Measurements from ENCODE around the gene COL11A2.
"Not testable (repeated sequence)": the region's sequence is repeated elsewhere in the genome, so short reads cannot be mapped to it uniquely, and the experiment has no call there.

The COL11A2 gene

GRCh38 chr6:33192105-33192646 is at the start of gene COL11A2:
Gene COL11A2 (minus strand): TSS chr6:33192467. CDS start chr6:33192240, 227 bp downstream.
- peaks cover 27 to 44% of the 10 kb centered on the region in 2 donors for H3K36me3 Mint-ChIP-seq
- H3K4me1 Mint-ChIP-seq, result peaks cover 29 to 47% of the 10 kb centered on the region in 2 donors
- H3K27me3 Mint-ChIP-seq, result peaks cover 32 to 46% of the 10 kb centered on the region in 2 donors
- H3K9me3 Mint-ChIP-seq, result no peaks in the 10 kb centered on the region
- peak within 1 kb of the TSS; percentile 56 for H3K27ac Mint-ChIP-seq
- H3K4me3 Mint-ChIP-seq, result peak within 1 kb of the TSS; percentile 82
- ATAC-seq (replicated peaks) (peak; percentile 49 to 56), DNase-seq (no peak)

DNA sequence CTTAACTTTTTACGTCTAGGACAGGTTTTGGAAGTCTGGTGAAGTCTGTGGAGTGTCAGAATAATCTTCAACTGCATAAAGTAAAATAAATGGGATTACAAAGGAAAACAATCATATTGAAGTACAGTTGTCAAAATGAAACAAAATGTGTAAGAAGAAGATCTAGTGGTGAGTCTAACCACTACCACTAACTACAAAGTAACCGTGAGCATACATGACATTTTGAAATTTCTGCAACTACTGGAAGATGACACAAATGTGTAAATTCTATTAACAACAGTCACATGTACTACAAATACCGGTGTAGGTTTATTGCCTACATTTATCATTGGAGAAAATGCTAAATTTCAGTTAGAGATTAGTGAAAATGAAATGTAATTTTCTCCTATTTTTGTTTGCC is 49.7 kb upstream of the COL11A2 start:
- Mint-ChIP-seq H3K4me3 (no peak overlapping the region), H3K4me1 (peaks cover 0 to 6% of the 10 kb centered on the region in 2 donors), H3K27me3 (peaks cover 24 to 32% of the 10 kb centered on the region in 2 donors), H3K36me3 (no peaks in the 10 kb centered on the region), H3K27ac (no peak overlapping the region), H3K9me3 (no peaks in the 10 kb centered on the region)
- DNase-seq (no peak), ATAC-seq (replicated peaks) (peak in 1 of 2 donors; percentile 36)

DNA sequence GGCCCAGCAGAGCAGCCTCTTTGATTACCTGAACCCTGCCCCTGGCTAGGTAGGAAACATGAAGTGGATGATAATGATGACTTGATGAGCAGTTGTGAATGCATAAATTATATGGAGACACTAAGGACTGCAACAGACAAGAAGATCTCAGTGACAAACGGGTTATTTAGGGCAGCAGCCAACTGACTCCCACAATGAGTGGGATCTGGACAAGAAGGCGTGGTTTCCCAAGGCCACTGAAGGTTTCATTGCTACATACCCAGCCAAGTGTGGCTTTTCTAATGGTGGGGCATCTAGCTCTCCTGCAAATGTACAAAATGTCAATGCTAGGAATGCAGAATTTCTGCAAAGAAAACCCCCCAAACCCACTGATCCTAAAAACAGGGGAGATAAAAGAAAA is 45.5 kb upstream of the COL11A2 start:
- Mint-ChIP-seq H3K27ac (no peak overlapping the region), H3K36me3 (no peaks in the 10 kb centered on the region), H3K27me3 (peaks cover 36 to 53% of the 10 kb centered on the region in 2 donors), H3K4me1 (peaks cover 0 to 6% of the 10 kb centered on the region in 2 donors), H3K9me3 (peaks cover 0 to 1% of the 10 kb centered on the region in 2 donors), H3K4me3 (no peak overlapping the region)
- DNase-seq, result no peak
- no peak for ATAC-seq (replicated peaks)

GRCh38 chr6:33236852-33237251 is 44.6 kb upstream of the COL11A2 start:
- Mint-ChIP-seq H3K27ac (no peak overlapping the region), H3K36me3 (no peaks in the 10 kb centered on the region), H3K9me3 (peaks cover 0 to 1% of the 10 kb centered on the region in 2 donors), H3K27me3 (peaks cover 38 to 53% of the 10 kb centered on the region in 2 donors), H3K4me3 (no peak overlapping the region), H3K4me1 (peaks cover 0 to 3% of the 10 kb centered on the region in 2 donors)
- ATAC-seq (replicated peaks) (no peak), DNase-seq (no peak)

- no peaks in the 10 kb centered on the region for H3K4me1 Mint-ChIP-seq
- no peak for ATAC-seq (replicated peaks)
- no peak overlapping the region for H3K27ac Mint-ChIP-seq
- H3K27me3 Mint-ChIP-seq, result peaks cover 41 to 57% of the 10 kb centered on the region in 2 donors
- H3K9me3 Mint-ChIP-seq, result peaks cover 0 to 1% of the 10 kb centered on the region in 2 donors
- no peak overlapping the region for H3K4me3 Mint-ChIP-seq
- no peak for DNase-seq
- no peaks in the 10 kb centered on the region for H3K36me3 Mint-ChIP-seq
These were observed 44.1 kb upstream of the COL11A2 start for GRCh38 chr6:33236328-33236727.

DNA sequence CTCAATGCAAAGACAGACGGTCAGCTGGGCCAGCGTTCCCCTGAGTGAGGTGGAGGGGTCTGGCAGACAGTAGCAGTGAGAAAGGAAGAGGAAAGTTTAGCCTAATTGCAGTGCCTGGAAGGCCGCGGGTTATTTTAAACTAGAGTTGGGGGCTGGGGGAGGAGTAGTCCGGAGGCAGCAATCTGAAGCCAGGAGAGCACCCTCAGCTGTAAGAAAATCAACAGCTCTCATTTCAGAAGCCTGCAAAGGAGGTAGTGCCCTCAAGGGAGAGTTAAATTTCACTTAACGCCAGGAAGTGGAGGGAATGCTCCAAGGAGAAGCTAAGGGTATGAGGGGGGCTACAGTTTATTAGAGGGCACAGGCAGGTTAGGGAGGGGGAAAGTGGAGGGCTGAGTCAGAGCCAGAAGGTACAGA is 43.0 kb upstream of the COL11A2 start:
- Mint-ChIP-seq H3K9me3 (peaks cover 0 to 1% of the 10 kb centered on the region in 2 donors), H3K4me3 (no peak overlapping the region), H3K27ac (no peak overlapping the region), H3K36me3 (no peaks in the 10 kb centered on the region), H3K27me3 (peaks cover 42 to 55% of the 10 kb centered on the region in 2 donors), H3K4me1 (no peaks in the 10 kb centered on the region)
- DNase-seq (no peak), ATAC-seq (replicated peaks) (no peak)

DNA sequence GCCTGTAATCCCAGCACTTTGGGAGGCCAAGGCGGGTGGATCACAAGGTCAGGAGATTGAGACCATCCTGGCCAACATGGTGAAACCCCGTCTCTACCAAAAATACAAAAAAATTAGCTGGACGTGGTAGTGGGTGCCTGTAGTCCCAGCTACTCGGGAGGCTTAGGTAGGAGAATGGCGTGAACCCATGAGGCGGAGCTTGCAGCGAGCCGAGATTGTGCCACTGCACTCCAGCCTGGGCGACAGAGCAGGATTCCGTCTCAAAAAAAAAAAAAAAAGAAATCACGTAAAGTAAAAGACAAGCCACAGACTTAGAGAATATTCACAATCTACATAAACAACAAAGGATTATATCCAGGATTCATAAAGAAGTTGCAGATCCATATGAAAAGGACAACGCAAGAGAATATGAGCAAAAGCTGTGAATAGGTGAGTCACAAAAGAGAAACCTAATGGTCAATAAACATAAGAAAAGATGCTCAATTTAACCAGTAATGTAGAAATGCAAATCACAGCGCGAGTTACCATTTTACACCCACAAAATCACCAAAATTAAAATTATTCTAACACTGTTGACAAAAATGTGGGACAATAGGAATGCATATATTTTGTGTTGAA is 34.3 kb upstream of the COL11A2 start:
- not testable (repeated sequence) for H3K4me3 Mint-ChIP-seq; H3K36me3 Mint-ChIP-seq; H3K27ac Mint-ChIP-seq; H3K4me1 Mint-ChIP-seq; ATAC-seq (replicated peaks); DNase-seq; H3K9me3 Mint-ChIP-seq
- H3K27me3 Mint-ChIP-seq, result peaks cover 25 to 55% of the 10 kb centered on the region in 2 donors

- no peak for ATAC-seq (replicated peaks)
- H3K27me3 Mint-ChIP-seq, result peaks cover 61 to 62% of the 10 kb centered on the region in 2 donors
- no peaks in the 10 kb centered on the region for H3K9me3 Mint-ChIP-seq
These were observed 25.4 kb upstream of the COL11A2 start for GRCh38 chr6:33217681-33218080.

DNA sequence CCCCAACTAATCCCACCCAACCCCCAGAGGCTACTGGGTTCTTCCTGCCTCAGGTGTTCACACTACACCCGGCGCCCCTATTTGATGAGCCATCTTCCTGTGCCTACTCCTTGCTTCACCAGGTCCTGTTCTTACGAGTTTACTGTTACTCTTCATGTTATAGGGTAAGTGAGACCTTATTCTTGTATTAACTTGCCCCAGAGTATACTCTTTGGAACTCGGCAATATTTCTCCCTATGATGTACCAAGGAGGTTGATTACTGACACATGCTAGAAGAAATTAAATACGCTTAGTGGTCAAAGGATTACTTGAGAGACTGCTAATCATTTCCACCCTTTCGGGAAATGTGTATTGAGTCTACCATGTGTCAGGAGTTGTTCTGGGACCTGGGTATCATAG is 25.0 kb upstream of the COL11A2 start:
- H3K9me3 Mint-ChIP-seq, result no peaks in the 10 kb centered on the region
- H3K4me1 Mint-ChIP-seq, result peaks cover 19 to 22% of the 10 kb centered on the region in 2 donors
- H3K4me3 Mint-ChIP-seq, result no peak overlapping the region
- H3K36me3 Mint-ChIP-seq, result peaks cover 6 to 12% of the 10 kb centered on the region in 2 donors
- no peak overlapping the region for H3K27ac Mint-ChIP-seq
- no peak for ATAC-seq (replicated peaks)
- H3K27me3 Mint-ChIP-seq, result peaks cover 61 to 64% of the 10 kb centered on the region in 2 donors
- no peak for DNase-seq

More at GRCh38 chr6:33217681-33218080, 25.4 kb upstream of the COL11A2 start:
- no peak overlapping the region for H3K27ac Mint-ChIP-seq
- peaks cover 16 to 17% of the 10 kb centered on the region in 2 donors for H3K4me1 Mint-ChIP-seq
- H3K36me3 Mint-ChIP-seq, result peaks cover 3 to 8% of the 10 kb centered on the region in 2 donors
- H3K4me3 Mint-ChIP-seq, result no peak overlapping the region
- DNase-seq, result no peak

DNA sequence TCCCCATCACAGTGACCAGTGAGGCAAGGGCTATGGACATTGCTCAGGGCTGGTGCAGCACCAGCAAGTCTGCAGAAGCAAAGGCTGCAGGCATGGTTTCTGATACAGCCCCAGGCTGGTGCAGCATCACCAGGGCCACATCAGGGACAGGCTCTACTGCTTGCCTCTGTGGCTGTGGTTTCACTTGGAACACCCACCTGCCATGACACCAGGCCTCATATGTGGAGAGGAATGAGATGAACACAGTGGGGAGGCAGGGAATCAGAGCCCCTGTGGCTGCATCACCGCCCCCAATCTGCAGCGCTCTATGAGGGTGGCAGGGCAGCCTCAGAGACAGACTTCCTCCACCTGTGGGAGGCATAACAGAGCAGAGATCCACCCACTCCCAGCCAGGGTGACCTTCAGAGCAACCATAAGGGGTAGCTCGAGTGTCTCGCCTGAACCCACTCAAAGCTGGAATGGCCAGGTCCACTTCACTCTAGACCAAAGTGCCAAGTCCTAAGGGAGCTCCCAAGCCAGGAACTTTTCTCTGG is 23.9 kb upstream of the COL11A2 start:
- H3K4me1 Mint-ChIP-seq, result peaks cover 23% of the 10 kb centered on the region in 2 donors
- DNase-seq (no peak), ATAC-seq (replicated peaks) (no peak)
- no peaks in the 10 kb centered on the region for H3K9me3 Mint-ChIP-seq
- peaks cover 56 to 60% of the 10 kb centered on the region in 2 donors for H3K27me3 Mint-ChIP-seq
- H3K27ac Mint-ChIP-seq, result no peak overlapping the region
- peaks cover 10 to 17% of the 10 kb centered on the region in 2 donors for H3K36me3 Mint-ChIP-seq
- no peak overlapping the region for H3K4me3 Mint-ChIP-seq

- H3K4me3 Mint-ChIP-seq, result no peak overlapping the region
- no peaks in the 10 kb centered on the region for H3K9me3 Mint-ChIP-seq
- peaks cover 54 to 60% of the 10 kb centered on the region in 2 donors for H3K27me3 Mint-ChIP-seq
- ATAC-seq (replicated peaks), result no peak
- H3K36me3 Mint-ChIP-seq, result peaks cover 11 to 22% of the 10 kb centered on the region in 2 donors
- H3K27ac Mint-ChIP-seq, result no peak overlapping the region
- DNase-seq, result no peak
- peaks cover 23% of the 10 kb centered on the region in 2 donors for H3K4me1 Mint-ChIP-seq
These were observed 23.2 kb upstream of the COL11A2 start for GRCh38 chr6:33215271-33216116.

GRCh38 chr6:33213989-33214335 is 21.7 kb upstream of the COL11A2 start:
- no peaks in the 10 kb centered on the region for H3K9me3 Mint-ChIP-seq
- H3K27me3 Mint-ChIP-seq, result peaks cover 53 to 54% of the 10 kb centered on the region in 2 donors
- H3K27ac Mint-ChIP-seq, result peak overlapping the region; percentile 72
- DNase-seq (no peak), ATAC-seq (replicated peaks) (peak; percentile 13 to 21)
- H3K4me3 Mint-ChIP-seq, result peak overlapping the region; percentile 84 to 90
- peaks cover 21 to 33% of the 10 kb centered on the region in 2 donors for H3K36me3 Mint-ChIP-seq
- peaks cover 28 to 35% of the 10 kb centered on the region in 2 donors for H3K4me1 Mint-ChIP-seq

GRCh38 chr6:33213166-33213988 is 21.1 kb upstream of the COL11A2 start:
- Mint-ChIP-seq H3K36me3 (peaks cover 21 to 33% of the 10 kb centered on the region in 2 donors), H3K4me1 (peaks cover 29 to 39% of the 10 kb centered on the region in 2 donors), H3K4me3 (peak overlapping the region; percentile 84 to 90), H3K27me3 (peaks cover 48 to 54% of the 10 kb centered on the region in 2 donors), H3K9me3 (no peaks in the 10 kb centered on the region), H3K27ac (peak overlapping the region; percentile 72)
- DNase-seq, result no peak
- peak; percentile 68 for ATAC-seq (replicated peaks)

All from stimulated activated naive B cell treated with anti-CD40 and anti-IgM and Interleukin-4, amounts not matched to agents 10 μg/mL and 1 μg/mL and 100 μg/mL, for 72 hours (primary cell).